CD4-positive, alpha-beta T cell (primary cell): ENCODE measurements around the gene EGF. TPM values are rescaled to one million over a fixed set of nuclear protein-coding genes. Genes with fewer than 3 reads are reported as not detected.

Experiments
- ATAC-seq: fragments of 200-7000 bp; cut with Tn5 transposase; one replicate; pipeline ENCODE4 v1.10.0; 2022; ENCODE audit warnings: mild to moderate bottlenecking; ENCODE audit not compliant: poor library complexity
- CTCF ChIA-PET: fragments of 350-600 bp; sonication (Branson Sonifier 250); formaldehyde crosslinking; loops from one replicate; lab custom pipeline; 2021; ENCODE audit warnings: antibody characterized with exemption, inconsistent platforms; lab: Charles Lee
- POLR2A ChIA-PET: fragments of 350-600 bp; sonication (Branson Sonifier 250); formaldehyde crosslinking; loops from one replicate; lab custom pipeline; 2021; ENCODE audit warnings: antibody characterized with exemption, inconsistent platforms; lab: Charles Lee
- DNase-seq, 14 experiments: peaks; one replicate each; pipeline ENCODE4 v3.0.0-alpha.2; 2013 to 2020; ENCODE audit warnings: mixed read lengths in 2 of 14
- H3K27ac ChIP-seq, 2 donors: one replicate each; pipeline versions ENCODE4 v1.5.1 to v1.7.0; 2013; ENCODE audit warnings: low read length in 2 of 2, low read depth in 1 of 2, mild to moderate bottlenecking in 1 of 2
- H3K27me3 ChIP-seq, 2 experiments: 1 replicate in 1 of 2; 2 replicates in 1 of 2; pipeline versions ENCODE4 v1.6.1 to v1.7.0; 2013; ENCODE audit warnings: low read length in 2 of 2, control low read depth in 1 of 2, mild to moderate bottlenecking in 1 of 2, moderate library complexity in 1 of 2; ENCODE audit not compliant: insufficient read depth in 2 of 2, control insufficient read depth in 1 of 2
- H3K36me3 ChIP-seq: one replicate; pipeline ENCODE4 v1.6.1; 2013; ENCODE audit warnings: low read length, control low read depth; ENCODE audit not compliant: insufficient read depth
- H3K4me1 ChIP-seq: one replicate; pipeline ENCODE4 v1.6.1; 2013; ENCODE audit warnings: low read length, control low read depth; ENCODE audit not compliant: insufficient read depth
- H3K4me3 ChIP-seq: one replicate; pipeline ENCODE4 v1.5.1; 2013; ENCODE audit warnings: mild to moderate bottlenecking, low read length, moderate library complexity
- H3K9me3 ChIP-seq, 2 experiments: 1 replicate in 1 of 2; 2 replicates in 1 of 2; pipeline versions ENCODE4 v1.6.1 to v1.7.0; 2013; ENCODE audit warnings: low read length in 2 of 2, mild to moderate bottlenecking in 2 of 2, control low read depth in 1 of 2, moderate library complexity in 1 of 2; ENCODE audit not compliant: control insufficient read depth in 1 of 2, insufficient read depth in 1 of 2
- H3K27ac Mint-ChIP-seq: one replicate; pipeline ENCODE4 v1.8.0; 2020; ENCODE audit warnings: mixed read lengths
- H3K27me3 Mint-ChIP-seq: one replicate; pipeline ENCODE4 v1.8.0; 2021; ENCODE audit warnings: mixed read lengths
- H3K36me3 Mint-ChIP-seq: one replicate; pipeline ENCODE4 v1.8.0; 2021; ENCODE audit warnings: low read depth, mixed read lengths
- H3K4me1 Mint-ChIP-seq: one replicate; pipeline ENCODE4 v1.8.0; 2021; ENCODE audit warnings: low read depth, mixed read lengths
- H3K4me3 Mint-ChIP-seq: one replicate; pipeline ENCODE4 v1.8.0; 2020; ENCODE audit warnings: mild to moderate bottlenecking, mixed read lengths
- H3K9me3 Mint-ChIP-seq: one replicate; pipeline ENCODE4 v1.8.0; 2020; ENCODE audit warnings: mixed read lengths
- intact Hi-C, 2 experiments: fragments of 100-400 bp; cut with DNase I in 1 of 2; cut with micrococcal nuclease in 1 of 2; formaldehyde crosslinking; loops; one replicate each; pipeline versions ENCODE4 v1.15.1 to v1.9.0; 2023 to 2025; cut with DNase I, micrococcal nuclease
- total RNA-seq, 174 experiments: library from RNA in 2 of 174; stranded (reverse) in 2 of 174; gene quantifications; one replicate each; pipeline ENCODE4 v1.2.3 and lab custom pipeline; 2021 to 2026
- TF ChIP-seq, protein P1 (sequence below): fragments of 200-600 bp; IDR thresholded peaks from one replicate; pipeline ENCODE4 v1.8.0; 2022; ENCODE audit warnings: antibody characterized with exemption, mild to moderate bottlenecking

Gene EGF
- total RNA-seq, 2 experiments from 2014 or later: not detected

DNA sequence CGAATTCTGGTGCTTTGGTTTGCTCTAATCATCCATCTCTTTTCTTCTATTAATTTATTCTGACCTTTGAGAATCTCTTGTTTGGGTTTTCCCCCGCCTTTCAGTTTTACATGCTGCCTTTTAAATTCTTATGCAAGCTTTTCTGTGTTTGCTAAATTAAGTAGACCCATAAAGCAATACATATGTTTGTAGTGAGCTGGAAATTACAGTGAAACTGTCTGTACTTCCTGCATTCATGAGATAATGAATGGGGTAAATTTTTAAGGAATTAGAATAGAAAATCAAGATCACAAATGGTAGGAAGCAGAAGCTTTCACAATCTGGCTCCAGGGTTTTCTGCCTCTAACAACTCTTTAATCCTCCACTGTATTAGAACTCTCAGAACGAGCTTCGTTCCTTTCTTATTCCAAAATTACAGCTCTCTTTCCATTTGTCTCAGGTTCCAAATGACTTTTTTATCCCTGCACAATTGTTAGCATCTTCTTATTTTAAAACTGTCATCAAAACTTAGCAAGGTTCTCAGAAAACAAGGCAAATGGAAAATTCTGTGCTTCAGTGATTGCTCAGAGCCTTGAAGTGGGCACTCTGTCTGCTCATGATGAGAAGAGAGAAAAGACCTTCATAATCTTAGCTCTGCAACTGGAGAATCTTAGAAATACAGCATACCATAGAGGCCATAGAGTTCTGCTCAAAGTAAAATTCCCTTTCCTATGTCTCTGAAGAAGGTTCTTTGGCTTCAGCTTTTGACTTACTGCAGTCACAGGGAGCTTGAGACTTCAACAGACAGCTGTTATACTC is 108.2 kb downstream of the EGF start:
- Histone ChIP-seq H3K4me3 (no peak overlapping the region), H3K9me3 (no peaks in the 10 kb centered on the region), H3K27me3 (no peaks in the 10 kb centered on the region), H3K36me3 (no peaks in the 10 kb centered on the region), H3K4me1 (no peaks in the 10 kb centered on the region), H3K27ac (no peak overlapping the region)
- no peak for DNase-seq
- no peaks in the 10 kb centered on the region for H3K36me3 Mint-ChIP-seq
- H3K27ac Mint-ChIP-seq: no peak overlapping the region
- intact Hi-C loops: no loop called here
- TF ChIP-seq, protein P1, sequence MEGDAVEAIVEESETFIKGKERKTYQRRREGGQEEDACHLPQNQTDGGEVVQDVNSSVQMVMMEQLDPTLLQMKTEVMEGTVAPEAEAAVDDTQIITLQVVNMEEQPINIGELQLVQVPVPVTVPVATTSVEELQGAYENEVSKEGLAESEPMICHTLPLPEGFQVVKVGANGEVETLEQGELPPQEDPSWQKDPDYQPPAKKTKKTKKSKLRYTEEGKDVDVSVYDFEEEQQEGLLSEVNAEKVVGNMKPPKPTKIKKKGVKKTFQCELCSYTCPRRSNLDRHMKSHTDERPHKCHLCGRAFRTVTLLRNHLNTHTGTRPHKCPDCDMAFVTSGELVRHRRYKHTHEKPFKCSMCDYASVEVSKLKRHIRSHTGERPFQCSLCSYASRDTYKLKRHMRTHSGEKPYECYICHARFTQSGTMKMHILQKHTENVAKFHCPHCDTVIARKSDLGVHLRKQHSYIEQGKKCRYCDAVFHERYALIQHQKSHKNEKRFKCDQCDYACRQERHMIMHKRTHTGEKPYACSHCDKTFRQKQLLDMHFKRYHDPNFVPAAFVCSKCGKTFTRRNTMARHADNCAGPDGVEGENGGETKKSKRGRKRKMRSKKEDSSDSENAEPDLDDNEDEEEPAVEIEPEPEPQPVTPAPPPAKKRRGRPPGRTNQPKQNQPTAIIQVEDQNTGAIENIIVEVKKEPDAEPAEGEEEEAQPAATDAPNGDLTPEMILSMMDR: no peak
- no peaks in the 10 kb centered on the region for H3K4me1 Mint-ChIP-seq
- ChIA-PET POLR2A (no interaction called here), CTCF (no interaction called here)
- H3K27me3 Mint-ChIP-seq: no peaks in the 10 kb centered on the region
- no peak overlapping the region for H3K4me3 Mint-ChIP-seq
- H3K9me3 Mint-ChIP-seq: no peaks in the 10 kb centered on the region
- no peak for ATAC-seq

DNA sequence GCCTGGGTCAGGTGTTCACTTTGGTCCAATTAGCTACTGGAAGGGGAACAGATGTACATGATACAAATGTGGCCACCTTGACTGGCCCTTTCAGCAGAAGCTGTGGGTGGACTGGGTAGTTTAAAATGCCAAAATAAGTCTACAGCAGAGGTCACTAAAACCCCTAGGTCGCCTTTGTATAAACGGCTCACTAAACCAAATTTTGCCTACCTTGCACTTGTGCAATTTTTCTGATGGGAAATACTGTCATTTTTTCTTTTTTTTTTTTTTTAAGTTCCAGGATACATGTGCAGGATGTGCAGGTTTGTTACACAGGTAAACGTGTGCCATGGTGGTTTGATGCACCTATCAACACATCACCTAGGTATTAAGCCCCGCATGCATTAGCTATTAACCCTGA is 109.8 kb downstream of the EGF start:
- no peaks in the 10 kb centered on the region for H3K4me1 Mint-ChIP-seq
- Histone ChIP-seq H3K9me3 (no peaks in the 10 kb centered on the region), H3K36me3 (no peaks in the 10 kb centered on the region), H3K4me3 (no peak overlapping the region), H3K27me3 (no peaks in the 10 kb centered on the region), H3K4me1 (no peaks in the 10 kb centered on the region), H3K27ac (no peak overlapping the region)
- H3K9me3 Mint-ChIP-seq: no peaks in the 10 kb centered on the region
- ATAC-seq (no peak), DNase-seq (no peak)
- H3K4me3 Mint-ChIP-seq: no peak overlapping the region
- H3K27ac Mint-ChIP-seq: no peak overlapping the region
- H3K27me3 Mint-ChIP-seq: no peaks in the 10 kb centered on the region
- ChIA-PET POLR2A (no interaction called here), CTCF (no interaction called here)
- TF ChIP-seq, protein P1: no peak
- intact Hi-C loops: no loop called here
- no peaks in the 10 kb centered on the region for H3K36me3 Mint-ChIP-seq

DNA sequence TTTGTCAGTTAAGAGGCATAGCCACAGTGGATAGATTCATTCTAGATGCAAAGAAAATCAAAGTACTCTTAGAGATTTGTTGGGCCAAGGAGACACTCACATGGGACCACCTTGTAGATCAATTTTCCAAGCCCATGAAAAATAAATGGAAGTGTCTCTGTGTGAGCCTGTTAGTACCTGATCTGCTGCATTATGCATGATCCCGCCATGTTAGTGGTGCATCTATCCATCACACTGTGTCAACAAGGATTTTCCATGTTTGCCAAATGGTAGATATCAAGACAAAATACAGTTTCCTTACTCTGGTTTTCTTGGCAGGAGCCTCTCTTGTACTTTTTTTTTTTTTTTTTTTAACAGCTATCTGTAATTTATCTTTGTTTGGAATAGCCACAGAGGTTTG is 112.4 kb downstream of the EGF start:
- Mint-ChIP-seq H3K4me1 (no peaks in the 10 kb centered on the region), H3K27me3 (no peaks in the 10 kb centered on the region), H3K27ac (no peak overlapping the region), H3K9me3 (no peaks in the 10 kb centered on the region), H3K36me3 (no peaks in the 10 kb centered on the region), H3K4me3 (no peak overlapping the region)
- no peaks in the 10 kb centered on the region for H3K27me3 ChIP-seq
- no peak overlapping the region for H3K27ac ChIP-seq
- ChIA-PET POLR2A (no interaction called here), CTCF (no interaction called here)
- no peak overlapping the region for H3K4me3 ChIP-seq
- intact Hi-C loops: no loop called here
- H3K36me3 ChIP-seq: no peaks in the 10 kb centered on the region
- H3K4me1 ChIP-seq: no peaks in the 10 kb centered on the region
- no peak for ATAC-seq
- H3K9me3 ChIP-seq: no peaks in the 10 kb centered on the region
- TF ChIP-seq, protein P1: no peak
- no peak for DNase-seq
